Mucosa of stomach (tissue), 1 donor: ENCODE measurements around the gene IFT57.
"Not testable (repeated sequence)": the region's sequence is repeated elsewhere in the genome, so short reads cannot be mapped to it uniquely, and the experiment has no call there.

ENCODE experiments used
- H3K27me3 ChIP-seq: one replicate; pipeline ENCODE4 v1.7.0; 2013; ENCODE audit warnings: mild to moderate bottlenecking, low read length; ENCODE audit not compliant: control insufficient read depth, insufficient read depth
- H3K36me3 ChIP-seq: one replicate; pipeline ENCODE4 v1.7.0; 2013; ENCODE audit warnings: low read length; ENCODE audit not compliant: control insufficient read depth, insufficient read depth
- H3K4me1 ChIP-seq: one replicate; pipeline ENCODE4 v1.7.0; 2013; ENCODE audit warnings: mild to moderate bottlenecking, low read length; ENCODE audit not compliant: control insufficient read depth, insufficient read depth
- H3K4me3 ChIP-seq: one replicate; pipeline ENCODE4 v1.7.0; 2013; ENCODE audit warnings: low read length
- H3K9ac ChIP-seq: one replicate; pipeline ENCODE4 v1.7.0; 2013; ENCODE audit warnings: mild to moderate bottlenecking, low read length, moderate library complexity
- H3K9me3 ChIP-seq: one replicate; pipeline ENCODE4 v1.7.0; 2013; ENCODE audit warnings: mild to moderate bottlenecking, low read length, moderate library complexity; ENCODE audit not compliant: control insufficient read depth
- donor health status: Pancreatic carcinoma.

The IFT57 gene

GRCh38 chr3:108156312-108156853 lies 65.8 kb downstream of the IFT57 start:
- Histone ChIP-seq H3K27me3 (no peaks in the 10 kb centered on the region), H3K9ac (no peak overlapping the region), H3K9me3 (no peaks in the 10 kb centered on the region), H3K36me3 (no peaks in the 10 kb centered on the region), H3K4me1 (peaks cover 16% of the 10 kb centered on the region), H3K4me3 (no peak overlapping the region)

DNA sequence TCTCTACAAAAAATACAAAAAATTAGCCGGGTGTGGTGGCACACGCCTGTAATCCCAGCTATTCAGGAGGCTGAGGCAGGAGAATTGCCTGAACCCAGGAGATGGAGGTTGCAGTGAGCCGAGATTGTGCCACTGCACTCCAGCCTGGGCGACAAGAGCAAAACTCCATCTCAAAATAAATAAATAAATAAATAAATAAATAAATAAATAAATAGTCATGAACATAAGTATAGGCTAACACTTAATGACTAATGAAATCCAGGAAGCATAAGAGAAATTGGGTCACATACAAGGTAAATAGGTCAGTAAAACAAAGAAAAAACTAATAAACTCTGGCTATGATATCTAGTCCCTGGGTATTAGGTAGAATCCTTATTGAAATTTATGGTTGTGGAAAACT lies 66.6 kb downstream of the IFT57 start:
- not testable (repeated sequence) for H3K36me3 ChIP-seq, H3K27me3 ChIP-seq, H3K4me3 ChIP-seq, H3K9me3 ChIP-seq, H3K9ac ChIP-seq
- peaks cover 16% of the 10 kb centered on the region for H3K4me1 ChIP-seq

DNA sequence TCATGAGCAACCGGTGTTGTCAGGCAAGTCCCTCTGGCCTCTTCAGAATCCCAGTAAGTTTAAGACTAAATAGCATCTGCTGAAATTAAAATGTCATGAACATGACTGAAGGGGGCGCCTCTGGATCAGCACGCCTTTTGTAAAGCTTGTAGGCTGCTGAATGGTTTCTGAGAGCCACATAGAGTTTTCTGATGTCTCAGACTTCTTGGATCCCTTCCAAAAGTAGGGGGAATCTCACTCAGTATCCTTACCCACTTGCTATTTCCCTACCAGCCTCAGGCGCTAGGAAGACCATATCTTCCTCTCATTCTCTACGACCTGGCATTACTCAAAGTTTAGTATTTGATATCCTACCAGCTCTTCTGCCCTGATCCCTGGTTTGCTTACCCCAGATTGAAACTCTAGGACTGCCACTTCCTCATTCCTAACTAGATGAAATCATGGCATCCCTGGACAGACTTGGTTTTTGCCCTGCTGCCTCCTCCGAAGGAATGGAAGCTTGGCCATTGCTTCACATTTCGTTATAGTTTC lies 68.7 kb downstream of the IFT57 start:
- H3K27me3 ChIP-seq, result no peaks in the 10 kb centered on the region
- no peak overlapping the region for H3K9ac ChIP-seq
- no peaks in the 10 kb centered on the region for H3K9me3 ChIP-seq
- H3K4me1 ChIP-seq, result peaks cover 16% of the 10 kb centered on the region
- no peaks in the 10 kb centered on the region for H3K36me3 ChIP-seq
- no peak overlapping the region for H3K4me3 ChIP-seq

DNA sequence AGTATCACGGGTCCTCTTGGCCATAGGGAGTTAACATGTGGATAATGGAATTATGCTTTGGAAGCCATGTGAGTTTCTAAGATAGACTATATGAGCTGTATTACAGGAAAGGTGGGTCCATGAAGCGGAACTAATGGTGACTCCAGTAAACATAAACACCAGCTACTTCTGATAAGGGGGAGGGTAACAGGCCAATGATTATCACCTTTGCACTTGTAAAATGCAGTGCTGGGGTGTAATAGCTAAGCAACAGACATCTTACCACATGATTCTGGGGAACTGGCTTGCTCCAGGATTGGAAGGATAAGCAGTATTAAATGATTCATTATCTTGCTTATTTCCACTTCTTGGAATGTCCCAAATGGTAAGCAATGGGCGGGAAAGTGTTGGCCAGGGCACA lies 70.0 kb downstream of the IFT57 start:
- peaks cover 16% of the 10 kb centered on the region for H3K4me1 ChIP-seq
- H3K27me3 ChIP-seq, result no peaks in the 10 kb centered on the region
- H3K9me3 ChIP-seq, result no peaks in the 10 kb centered on the region
- no peak overlapping the region for H3K9ac ChIP-seq
- no peaks in the 10 kb centered on the region for H3K36me3 ChIP-seq
- H3K4me3 ChIP-seq, result no peak overlapping the region

DNA sequence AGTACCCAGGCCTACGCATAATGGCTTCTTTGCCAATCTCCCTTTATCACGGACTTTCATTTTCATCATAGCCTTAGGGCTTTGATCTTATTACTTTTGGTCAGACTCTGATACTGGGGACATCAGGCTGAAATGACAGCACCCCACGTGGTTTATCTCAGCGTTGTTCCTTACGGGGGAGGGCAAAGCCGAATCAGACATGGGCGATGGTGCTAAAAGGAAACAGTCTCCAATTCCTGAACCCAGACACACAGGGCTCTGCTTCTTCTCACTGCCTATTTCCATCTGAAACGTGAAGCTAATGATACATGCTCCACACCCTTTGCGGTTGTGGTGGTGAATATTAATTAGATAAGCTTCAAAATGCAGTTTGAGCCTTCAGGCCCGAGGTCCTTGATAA lies 72.0 kb downstream of the IFT57 start:
- H3K4me3 ChIP-seq, result no peak overlapping the region

DNA sequence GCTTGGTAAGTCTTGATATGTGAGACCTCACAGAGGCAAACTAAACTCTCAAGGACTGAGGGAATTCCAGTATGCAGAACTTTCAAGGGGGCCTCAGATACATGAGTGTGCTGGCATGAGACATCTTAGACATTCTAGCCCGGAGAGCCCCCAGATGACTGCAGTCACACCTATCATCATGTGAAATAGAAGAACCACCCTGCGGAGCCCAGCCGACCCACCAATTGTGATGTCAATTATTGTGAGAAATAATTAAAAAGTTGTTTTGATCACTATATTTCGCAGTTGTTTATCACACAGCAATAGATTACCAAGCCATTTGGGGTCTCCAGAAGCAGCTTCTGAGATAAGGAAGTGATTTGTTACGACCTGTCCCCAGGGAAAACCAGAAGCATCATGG lies 76.1 kb downstream of the IFT57 start:
- no peaks in the 10 kb centered on the region for H3K9me3 ChIP-seq
- H3K4me1 ChIP-seq, result no peaks in the 10 kb centered on the region
- H3K4me3 ChIP-seq, result no peak overlapping the region
- no peak overlapping the region for H3K9ac ChIP-seq
- no peaks in the 10 kb centered on the region for H3K36me3 ChIP-seq
- H3K27me3 ChIP-seq, result no peaks in the 10 kb centered on the region

More for the DNA sequence above, 72.0 kb downstream of the IFT57 start:
- peaks cover 16% of the 10 kb centered on the region for H3K4me1 ChIP-seq
- no peaks in the 10 kb centered on the region for H3K36me3 ChIP-seq
- H3K9me3 ChIP-seq, result no peaks in the 10 kb centered on the region
- no peaks in the 10 kb centered on the region for H3K27me3 ChIP-seq
- no peak overlapping the region for H3K9ac ChIP-seq

DNA sequence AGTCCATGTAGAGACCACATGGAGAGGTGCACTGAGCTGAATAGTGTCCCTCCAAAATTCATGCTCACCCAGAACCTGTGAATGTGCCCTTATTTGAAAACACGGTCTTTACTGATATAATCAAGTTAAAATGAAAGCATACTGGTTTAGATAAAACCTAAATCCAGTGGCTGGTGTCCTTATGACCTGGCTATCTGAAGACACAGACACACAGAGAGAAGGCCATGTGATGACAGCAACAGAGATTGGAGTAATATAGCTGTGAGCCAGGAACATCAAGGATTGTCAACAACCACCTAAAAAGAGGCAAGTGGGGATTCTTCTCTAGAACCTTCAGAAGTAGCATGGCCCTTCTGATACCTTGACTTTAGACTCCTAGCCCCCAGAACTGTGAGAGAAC lies 76.6 kb downstream of the IFT57 start:
- H3K4me3 ChIP-seq, result no peak overlapping the region
- H3K9me3 ChIP-seq, result no peaks in the 10 kb centered on the region
- no peak overlapping the region for H3K9ac ChIP-seq
- H3K27me3 ChIP-seq, result no peaks in the 10 kb centered on the region
- H3K4me1 ChIP-seq, result no peaks in the 10 kb centered on the region
- H3K36me3 ChIP-seq, result no peaks in the 10 kb centered on the region

DNA sequence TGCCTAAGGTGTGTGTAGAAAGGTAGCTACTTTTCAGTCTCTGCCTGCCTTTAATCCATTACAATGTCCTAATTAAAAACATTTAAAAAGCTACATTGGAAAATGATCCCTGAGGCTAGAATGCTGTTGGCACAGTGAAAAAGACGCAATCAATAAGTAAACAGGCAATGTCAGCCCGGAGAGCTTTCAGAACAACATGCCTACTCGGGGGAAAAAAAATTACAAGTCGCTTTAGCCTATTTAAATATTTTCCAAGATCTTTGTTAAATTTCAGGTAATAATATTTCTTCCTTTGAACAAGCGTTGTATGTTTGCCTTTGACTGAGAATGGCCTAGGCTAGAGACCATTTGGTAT lies 84.8 kb downstream of the IFT57 start:
- no peak overlapping the region for H3K4me3 ChIP-seq
- H3K4me1 ChIP-seq, result peaks cover 20% of the 10 kb centered on the region
- no peak overlapping the region for H3K9ac ChIP-seq
- no peaks in the 10 kb centered on the region for H3K36me3 ChIP-seq
- H3K9me3 ChIP-seq, result no peaks in the 10 kb centered on the region
- no peaks in the 10 kb centered on the region for H3K27me3 ChIP-seq

DNA sequence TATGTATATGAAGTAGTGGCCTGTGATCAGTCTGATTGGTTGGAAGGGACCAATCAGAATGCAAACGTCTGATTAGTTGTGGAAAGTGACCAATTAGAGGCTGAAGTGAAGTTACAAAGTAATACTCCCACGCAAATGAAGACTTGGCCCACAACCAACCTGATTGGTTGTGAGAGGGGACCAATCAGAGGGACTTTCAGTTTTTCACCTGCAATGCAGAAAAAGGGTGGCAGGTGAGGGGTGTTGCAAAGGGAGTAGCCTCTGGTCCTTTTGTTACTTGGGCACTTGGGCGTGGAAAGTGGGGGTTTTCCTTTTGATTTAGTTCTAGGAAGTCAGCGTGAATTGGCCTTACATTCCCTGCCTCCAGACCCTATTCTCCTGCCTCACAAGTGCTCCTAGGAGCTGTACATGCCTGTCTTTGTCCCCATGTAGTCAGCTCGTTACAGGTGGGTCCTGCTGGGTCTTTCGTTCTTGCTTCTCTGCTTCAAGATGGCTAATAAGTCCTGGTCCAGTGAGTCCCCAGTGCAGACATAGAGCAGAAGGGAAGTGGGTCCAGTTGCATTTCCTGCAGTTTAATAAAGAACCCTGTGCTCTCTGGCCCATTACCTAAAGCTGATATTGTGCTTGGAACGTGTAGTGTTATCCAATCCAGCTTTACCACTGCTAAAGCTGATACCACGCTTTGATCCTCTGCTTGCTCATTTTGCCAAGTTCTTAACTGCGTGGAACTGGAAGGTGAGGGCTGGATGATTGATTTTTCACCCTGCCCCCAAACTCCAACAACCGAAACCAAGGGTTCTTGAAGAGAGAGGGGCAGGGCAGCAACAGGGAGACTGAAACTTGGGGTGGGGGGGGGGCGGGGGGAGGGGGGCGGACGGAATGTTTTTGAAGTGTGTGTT lies 85.4 kb downstream of the IFT57 start:
- Histone ChIP-seq H3K4me3 (no peak overlapping the region), H3K36me3 (no peaks in the 10 kb centered on the region), H3K4me1 (peaks cover 26% of the 10 kb centered on the region), H3K27me3 (no peaks in the 10 kb centered on the region), H3K9ac (peak overlapping the region; percentile 19), H3K9me3 (no peaks in the 10 kb centered on the region)

DNA sequence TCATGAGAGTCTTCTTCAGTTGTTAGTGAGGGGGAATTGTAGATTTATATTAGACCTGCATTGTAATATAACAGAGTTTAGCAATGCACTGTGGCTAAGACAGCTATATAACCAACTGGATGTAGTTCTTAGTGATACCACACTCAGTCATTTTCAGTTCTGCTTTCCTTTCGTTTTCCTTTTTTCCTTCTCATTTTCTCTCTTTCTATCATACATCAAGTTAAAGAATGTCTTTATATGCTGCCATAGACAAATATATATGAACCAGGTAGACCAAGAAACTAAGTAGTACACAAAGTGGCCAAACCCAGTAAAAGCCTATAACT lies 87.7 kb downstream of the IFT57 start:
- Histone ChIP-seq H3K4me3 (no peak overlapping the region), H3K27me3 (no peaks in the 10 kb centered on the region), H3K36me3 (no peaks in the 10 kb centered on the region), H3K4me1 (peaks cover 26% of the 10 kb centered on the region), H3K9me3 (no peaks in the 10 kb centered on the region), H3K9ac (no peak overlapping the region)

DNA sequence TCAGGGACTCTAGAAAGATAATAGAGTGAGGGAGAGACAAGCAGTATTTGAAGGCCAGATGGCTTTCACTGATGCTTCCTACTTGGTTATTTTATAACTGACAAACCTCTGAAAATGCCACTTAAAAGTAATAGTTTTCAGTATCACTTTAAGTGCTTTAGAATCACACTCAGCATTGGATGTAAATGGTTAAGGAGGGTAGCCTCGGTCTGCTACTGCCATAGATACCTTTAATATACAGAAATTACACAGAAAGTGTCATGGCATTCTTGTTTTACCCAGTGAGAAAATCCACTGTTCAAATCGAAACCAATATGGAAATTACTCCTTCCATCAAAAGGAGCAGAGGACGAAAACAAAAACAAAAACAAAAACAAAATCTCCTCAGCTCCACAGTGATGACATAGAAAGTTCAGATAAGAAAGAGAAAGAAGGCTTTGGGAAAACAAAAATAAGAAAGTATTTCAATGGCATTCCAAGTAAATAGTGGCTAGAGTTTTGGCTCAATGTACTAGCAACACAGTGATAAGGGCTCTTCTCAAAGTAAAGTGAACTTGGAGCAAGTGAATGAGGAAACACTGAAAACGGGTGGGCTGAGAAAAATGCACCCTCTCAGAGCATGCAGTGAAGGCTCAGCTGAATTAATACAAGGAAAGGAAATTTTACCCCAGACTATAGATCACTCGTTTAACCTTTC lies 88.2 kb downstream of the IFT57 start:
- Histone ChIP-seq H3K9ac (no peak overlapping the region), H3K36me3 (no peaks in the 10 kb centered on the region), H3K4me3 (no peak overlapping the region)

DNA sequence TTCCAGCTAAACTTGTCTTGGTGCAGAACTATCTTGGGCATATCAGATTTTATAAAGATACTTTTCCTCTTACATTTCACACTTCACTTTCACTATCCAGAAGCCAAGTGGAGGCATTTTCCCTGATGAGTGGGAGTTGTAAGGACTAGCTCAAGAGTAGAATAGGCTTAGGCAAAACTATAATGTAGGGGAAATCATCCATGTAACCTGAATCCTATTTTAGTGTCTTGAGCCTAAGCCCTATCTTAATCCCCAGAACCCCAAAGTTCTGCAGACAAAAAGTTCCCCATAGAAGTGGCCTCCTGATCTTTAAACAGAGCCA lies 89.2 kb downstream of the IFT57 start:
- no peaks in the 10 kb centered on the region for H3K27me3 ChIP-seq
- no peaks in the 10 kb centered on the region for H3K36me3 ChIP-seq
- H3K9ac ChIP-seq, result no peak overlapping the region
- H3K9me3 ChIP-seq, result no peaks in the 10 kb centered on the region
- H3K4me3 ChIP-seq, result no peak overlapping the region
- peaks cover 29% of the 10 kb centered on the region for H3K4me1 ChIP-seq

More for the DNA sequence above, 88.2 kb downstream of the IFT57 start:
- H3K4me1 ChIP-seq, result peaks cover 26% of the 10 kb centered on the region
- H3K9me3 ChIP-seq, result no peaks in the 10 kb centered on the region
- H3K27me3 ChIP-seq, result no peaks in the 10 kb centered on the region
